ENCODE results near the gene ROR1. TPM values are rescaled to one million over a fixed set of nuclear protein-coding genes. Genes with fewer than 3 reads are reported as not detected.

Gene ROR1
- total RNA-seq, 2 experiments from 2014 or later: 0.10 to 0.14 TPM

- CTCF ChIA-PET: interaction anchor here (0.7 to 1.2 kb wide), 2 partner anchors 20 to 47 kb away, joined by 3 read pairs; no protein-coding TSS in a partner anchor
Observed at GRCh38 chr1:64117492-64117891, 343.7 kb downstream of the ROR1 start.

GRCh38 chr1:64121766-64122385, 348.1 kb downstream of the ROR1 start:
- H3K27ac Mint-ChIP-seq: no peak overlapping the region
- H3K36me3 Mint-ChIP-seq (ENCODE audit: low read depth): no peaks in the 10 kb centered on the region
- intact Hi-C loops (cut with micrococcal nuclease): no loop called here
- H3K4me1 Mint-ChIP-seq (ENCODE audit: low read depth): no peaks in the 10 kb centered on the region
- H3K4me3 Mint-ChIP-seq: no peak overlapping the region
- CTCF ChIA-PET: no interaction called here
- no peak for DNase-seq
- peaks cover 2% of the 10 kb centered on the region for H3K27me3 Mint-ChIP-seq (ENCODE audit: low read depth)
- H3K9me3 Mint-ChIP-seq: no peaks in the 10 kb centered on the region

More at GRCh38 chr1:64117492-64117891, 343.7 kb downstream of the ROR1 start:
- H3K4me1 Mint-ChIP-seq (ENCODE audit: low read depth): no peaks in the 10 kb centered on the region
- H3K9me3 Mint-ChIP-seq: no peaks in the 10 kb centered on the region
- H3K27ac Mint-ChIP-seq: no peak overlapping the region
- no peak for DNase-seq
- intact Hi-C loops (cut with micrococcal nuclease): no loop called here
- H3K4me3 Mint-ChIP-seq: no peak overlapping the region
- H3K36me3 Mint-ChIP-seq (ENCODE audit: low read depth): no peaks in the 10 kb centered on the region
- H3K27me3 Mint-ChIP-seq (ENCODE audit: low read depth): no peaks in the 10 kb centered on the region

- CTCF ChIA-PET: no interaction called here
- H3K27ac Mint-ChIP-seq: no peak overlapping the region
- H3K9me3 Mint-ChIP-seq: no peaks in the 10 kb centered on the region
- H3K36me3 Mint-ChIP-seq (ENCODE audit: low read depth): no peaks in the 10 kb centered on the region
- H3K4me3 Mint-ChIP-seq: no peak overlapping the region
- intact Hi-C loops (cut with micrococcal nuclease): no loop called here
- no peaks in the 10 kb centered on the region for H3K4me1 Mint-ChIP-seq (ENCODE audit: low read depth)
- peaks cover 2% of the 10 kb centered on the region for H3K27me3 Mint-ChIP-seq (ENCODE audit: low read depth)
- no peak for DNase-seq
Observed at GRCh38 chr1:64122588-64122987, 348.8 kb downstream of the ROR1 start.

GRCh38 chr1:64124704-64125440, 351.1 kb downstream of the ROR1 start:
- H3K4me1 Mint-ChIP-seq (ENCODE audit: low read depth): no peaks in the 10 kb centered on the region
- CTCF ChIA-PET: interaction anchor here (2.5 kb wide), 1 partner anchor 12 kb away, joined by 8 read pairs; no protein-coding TSS in a partner anchor

GRCh38 chr1:64126581-64126980, 352.8 kb downstream of the ROR1 start:
- H3K27me3 Mint-ChIP-seq (ENCODE audit: low read depth): peaks cover 2% of the 10 kb centered on the region
- H3K27ac Mint-ChIP-seq: no peak overlapping the region
- CTCF ChIA-PET: interaction anchor here (0.5 to 2.5 kb wide), 2 partner anchors 11 to 411 kb away, joined by 4 to 8 read pairs; no protein-coding TSS in a partner anchor
- no peak overlapping the region for H3K4me3 Mint-ChIP-seq
- no peaks in the 10 kb centered on the region for H3K36me3 Mint-ChIP-seq (ENCODE audit: low read depth)
- no peaks in the 10 kb centered on the region for H3K4me1 Mint-ChIP-seq (ENCODE audit: low read depth)
- no peaks in the 10 kb centered on the region for H3K9me3 Mint-ChIP-seq
- intact Hi-C loops (cut with micrococcal nuclease): no loop called here
- no peak for DNase-seq

More at GRCh38 chr1:64124704-64125440, 351.1 kb downstream of the ROR1 start:
- DNase-seq: no peak
- H3K27me3 Mint-ChIP-seq (ENCODE audit: low read depth): peaks cover 2% of the 10 kb centered on the region
- no peak overlapping the region for H3K27ac Mint-ChIP-seq
- no peaks in the 10 kb centered on the region for H3K9me3 Mint-ChIP-seq
- H3K4me3 Mint-ChIP-seq: no peak overlapping the region
- H3K36me3 Mint-ChIP-seq (ENCODE audit: low read depth): no peaks in the 10 kb centered on the region
- intact Hi-C loops (cut with micrococcal nuclease): no loop called here

GRCh38 chr1:64127297-64127696, 353.5 kb downstream of the ROR1 start:
- peaks cover 2% of the 10 kb centered on the region for H3K27me3 Mint-ChIP-seq (ENCODE audit: low read depth)
- no peaks in the 10 kb centered on the region for H3K4me1 Mint-ChIP-seq (ENCODE audit: low read depth)
- no peaks in the 10 kb centered on the region for H3K36me3 Mint-ChIP-seq (ENCODE audit: low read depth)

GRCh38 chr1:64129701-64130100, 355.9 kb downstream of the ROR1 start:
- H3K27me3 Mint-ChIP-seq (ENCODE audit: low read depth): no peaks in the 10 kb centered on the region
- no peak for DNase-seq
- H3K9me3 Mint-ChIP-seq: no peaks in the 10 kb centered on the region
- no peaks in the 10 kb centered on the region for H3K4me1 Mint-ChIP-seq (ENCODE audit: low read depth)
- no peak overlapping the region for H3K4me3 Mint-ChIP-seq
- no peak overlapping the region for H3K27ac Mint-ChIP-seq
- no peaks in the 10 kb centered on the region for H3K36me3 Mint-ChIP-seq (ENCODE audit: low read depth)
- CTCF ChIA-PET: interaction anchor here (0.8 to 1.4 kb wide), 2 partner anchors 351 to 438 kb away, joined by 3 read pairs; no protein-coding TSS in a partner anchor
- intact Hi-C loops (cut with micrococcal nuclease): no loop called here

More at GRCh38 chr1:64127297-64127696, 353.5 kb downstream of the ROR1 start:
- no peak overlapping the region for H3K27ac Mint-ChIP-seq
- H3K9me3 Mint-ChIP-seq: no peaks in the 10 kb centered on the region
- no peak overlapping the region for H3K4me3 Mint-ChIP-seq
- DNase-seq: no peak
- CTCF ChIA-PET: no interaction called here
- intact Hi-C loops (cut with micrococcal nuclease): no loop called here

- no peak for DNase-seq
- no peak overlapping the region for H3K27ac Mint-ChIP-seq
- no peaks in the 10 kb centered on the region for H3K9me3 Mint-ChIP-seq
- no peak overlapping the region for H3K4me3 Mint-ChIP-seq
- no peaks in the 10 kb centered on the region for H3K4me1 Mint-ChIP-seq (ENCODE audit: low read depth)
- H3K36me3 Mint-ChIP-seq (ENCODE audit: low read depth): no peaks in the 10 kb centered on the region
- intact Hi-C loops (cut with micrococcal nuclease): no loop called here
- H3K27me3 Mint-ChIP-seq (ENCODE audit: low read depth): no peaks in the 10 kb centered on the region
- CTCF ChIA-PET: interaction anchor here (1.4 kb wide), 1 partner anchor 439 kb away, joined by 3 read pairs; no protein-coding TSS in a partner anchor
Observed at GRCh38 chr1:64131155-64131554, 357.3 kb downstream of the ROR1 start.

- intact Hi-C loops (cut with micrococcal nuclease): no loop called here
- DNase-seq: no peak
- H3K4me3 Mint-ChIP-seq: no peak overlapping the region
- no peaks in the 10 kb centered on the region for H3K9me3 Mint-ChIP-seq
- H3K27me3 Mint-ChIP-seq (ENCODE audit: low read depth): no peaks in the 10 kb centered on the region
- CTCF ChIA-PET: no interaction called here
- no peak overlapping the region for H3K27ac Mint-ChIP-seq
- no peaks in the 10 kb centered on the region for H3K4me1 Mint-ChIP-seq (ENCODE audit: low read depth)
- H3K36me3 Mint-ChIP-seq (ENCODE audit: low read depth): no peaks in the 10 kb centered on the region
Observed at GRCh38 chr1:64133036-64133435, 359.2 kb downstream of the ROR1 start.

- intact Hi-C loops (cut with micrococcal nuclease): loop anchor here (2.0 to 5.0 kb wide), 2 partner anchors 107 to 213 kb away; no protein-coding TSS in a partner anchor
- H3K9me3 Mint-ChIP-seq: no peaks in the 10 kb centered on the region
- no peaks in the 10 kb centered on the region for H3K4me1 Mint-ChIP-seq (ENCODE audit: low read depth)
- H3K4me3 Mint-ChIP-seq: no peak overlapping the region
- no peak for DNase-seq
- CTCF ChIA-PET: interaction anchor here (0.6 to 4.1 kb wide), 6 partner anchors 27 to 444 kb away, joined by 3 to 35 read pairs (median 9); no protein-coding TSS in a partner anchor
- no peak overlapping the region for H3K27ac Mint-ChIP-seq
- no peaks in the 10 kb centered on the region for H3K36me3 Mint-ChIP-seq (ENCODE audit: low read depth)
- no peaks in the 10 kb centered on the region for H3K27me3 Mint-ChIP-seq (ENCODE audit: low read depth)
Observed at GRCh38 chr1:64135462-64136223, 361.8 kb downstream of the ROR1 start.

GRCh38 chr1:64136296-64136695, 362.5 kb downstream of the ROR1 start:
- CTCF ChIA-PET: interaction anchor here (0.6 to 4.1 kb wide), 16 partner anchors 11 to 515 kb away, joined by 3 to 35 read pairs (median 4); no protein-coding TSS in a partner anchor
- Mint-ChIP-seq H3K27me3 (ENCODE audit: low read depth) (no peaks in the 10 kb centered on the region), H3K9me3 (no peaks in the 10 kb centered on the region), H3K36me3 (ENCODE audit: low read depth) (no peaks in the 10 kb centered on the region), H3K4me1 (ENCODE audit: low read depth) (no peaks in the 10 kb centered on the region), H3K4me3 (no peak overlapping the region), H3K27ac (no peak overlapping the region)
- intact Hi-C loops (cut with micrococcal nuclease): loop anchor here (2.0 to 5.0 kb wide), 2 partner anchors 107 to 214 kb away; no protein-coding TSS in a partner anchor
- no peak for DNase-seq

All from activated naive CD4-positive, alpha-beta T cell treated with anti-CD3 and anti-CD28 coated beads for 36 hours (primary cell).